Endodermal cell (in vitro differentiated cells): ENCODE measurements around the gene SMAD7. TPM values are rescaled to one million over a fixed set of nuclear protein-coding genes. Genes with fewer than 3 reads are reported as not detected.
A peak's percentile ranks its signal among the peaks of the same experiment; 100 is the strongest.

ENCODE experiments used
- DNase-seq: peaks from one replicate; pipeline ENCODE4 v3.0.0-alpha.2; 2017
- H3K27ac ChIP-seq: 2 replicates; pipeline ENCODE4 v1.5.1; 2013; ENCODE audit warnings: mild to moderate bottlenecking, low read depth, low read length, moderate library complexity
- H3K27me3 ChIP-seq: 2 replicates; pipeline ENCODE4 v1.6.1; 2013; ENCODE audit warnings: mild to moderate bottlenecking, low read length, moderate library complexity; ENCODE audit not compliant: insufficient read depth, control insufficient read depth, poor library complexity, severe bottlenecking
- H3K36me3 ChIP-seq: 2 replicates; pipeline ENCODE4 v1.7.0; 2013; ENCODE audit warnings: mild to moderate bottlenecking, low read length, moderate library complexity; ENCODE audit not compliant: control insufficient read depth, insufficient read depth
- H3K4me1 ChIP-seq: one replicate; pipeline ENCODE4 v1.7.0; 2013; ENCODE audit warnings: low read length; ENCODE audit not compliant: control insufficient read depth, insufficient read depth
- H3K4me3 ChIP-seq: 2 replicates; pipeline ENCODE4 v1.5.1; 2013; ENCODE audit warnings: mild to moderate bottlenecking, low read length, moderate library complexity
- H3K9ac ChIP-seq: 2 replicates; pipeline ENCODE4 v1.6.1; 2013; ENCODE audit warnings: mild to moderate bottlenecking, low read length, moderate library complexity; ENCODE audit not compliant: poor library complexity, severe bottlenecking; ENCODE audit errors: extremely low read depth
- H3K9me3 ChIP-seq: 2 replicates; pipeline ENCODE4 v1.6.1; 2013; ENCODE audit warnings: mild to moderate bottlenecking, low read length, moderate library complexity; ENCODE audit not compliant: control insufficient read depth
- H3K27ac Mint-ChIP-seq: 2 replicates; pipeline ENCODE4 v1.8.0; 2020; ENCODE audit warnings: mixed read lengths
- H3K27me3 Mint-ChIP-seq: 2 replicates; pipeline ENCODE4 v1.8.0; 2021; ENCODE audit warnings: mild to moderate bottlenecking, mixed read lengths; ENCODE audit not compliant: insufficient read depth
- H3K36me3 Mint-ChIP-seq: 2 replicates; pipeline ENCODE4 v1.8.0; 2020; ENCODE audit warnings: low read depth, mixed read lengths
- H3K4me1 Mint-ChIP-seq: 2 replicates; pipeline ENCODE4 v1.8.0; 2020; ENCODE audit warnings: mixed read lengths
- H3K4me3 Mint-ChIP-seq: 2 replicates; pipeline ENCODE4 v1.8.0; 2020; ENCODE audit warnings: mild to moderate bottlenecking, moderate library complexity, mixed read lengths
- H3K9me3 Mint-ChIP-seq: 2 replicates; pipeline ENCODE4 v1.8.0; 2020; ENCODE audit warnings: mild to moderate bottlenecking, mixed read lengths
- CTCF ChIP-seq: fragments of 200-600 bp; sonication (generic); conservative IDR thresholded peaks from 2 replicates; pipeline ENCODE4 v1.5.0; 2021; ENCODE audit warnings: antibody characterized with exemption, mild to moderate bottlenecking
- WGBS, 2 experiments: methylation state at CpG; one replicate each; pipeline versions ENCODE4 v1.1.5 to v1.1.7; 2013; ENCODE audit warnings: missing lambda C conversion rate in 2 of 2, mixed read lengths in 1 of 2; ENCODE audit not compliant: insufficient coverage in 1 of 2, insufficient read length in 1 of 2; 5-methylcytosine and 5-hydroxymethylcytosine counted together
- total RNA-seq, 2 donors: library from RNA; stranded (reverse); fragmentation: NEBNext Ultra II Directional in 1 of 2; extraction: Animal tissue kit (Norgen Biotek cat#: 25700) in 1 of 2; gene quantifications; 2 replicates in 1 of 2; 3 replicates in 1 of 2; pipeline ENCODE4 v1.2.1, GENCODE V29; 2021

SMAD7 gene
- total RNA-seq, 2 donors from 2014 or later: 52.4 to 67.4 TPM

GRCh38 chr18:48944634-48945033 is 6.1 kb downstream of the SMAD7 start:
- Histone ChIP-seq H3K4me3 (peak overlapping the region; percentile 99), H3K27ac (no peak overlapping the region), H3K9ac (no peak overlapping the region), H3K27me3 (no peaks in the 10 kb centered on the region), H3K9me3 (no peaks in the 10 kb centered on the region), H3K4me1 (peaks cover 46% of the 10 kb centered on the region), H3K36me3 (peaks cover 96% of the 10 kb centered on the region)
- no peaks in the 10 kb centered on the region for H3K9me3 Mint-ChIP-seq
- H3K27me3 Mint-ChIP-seq: peaks cover 2% of the 10 kb centered on the region
- peaks cover 90% of the 10 kb centered on the region for H3K36me3 Mint-ChIP-seq
- no peak for TF ChIP-seq CTCF
- H3K4me1 Mint-ChIP-seq: peaks cover 80% of the 10 kb centered on the region
- peak overlapping the region; percentile 99 for H3K4me3 Mint-ChIP-seq
- no peak for DNase-seq
- 82 to 85% methylated on average over 6 to 7 of the region's 7 CpGs for WGBS, 2 experiments
- peak overlapping the region; percentile 76 for H3K27ac Mint-ChIP-seq

DNA sequence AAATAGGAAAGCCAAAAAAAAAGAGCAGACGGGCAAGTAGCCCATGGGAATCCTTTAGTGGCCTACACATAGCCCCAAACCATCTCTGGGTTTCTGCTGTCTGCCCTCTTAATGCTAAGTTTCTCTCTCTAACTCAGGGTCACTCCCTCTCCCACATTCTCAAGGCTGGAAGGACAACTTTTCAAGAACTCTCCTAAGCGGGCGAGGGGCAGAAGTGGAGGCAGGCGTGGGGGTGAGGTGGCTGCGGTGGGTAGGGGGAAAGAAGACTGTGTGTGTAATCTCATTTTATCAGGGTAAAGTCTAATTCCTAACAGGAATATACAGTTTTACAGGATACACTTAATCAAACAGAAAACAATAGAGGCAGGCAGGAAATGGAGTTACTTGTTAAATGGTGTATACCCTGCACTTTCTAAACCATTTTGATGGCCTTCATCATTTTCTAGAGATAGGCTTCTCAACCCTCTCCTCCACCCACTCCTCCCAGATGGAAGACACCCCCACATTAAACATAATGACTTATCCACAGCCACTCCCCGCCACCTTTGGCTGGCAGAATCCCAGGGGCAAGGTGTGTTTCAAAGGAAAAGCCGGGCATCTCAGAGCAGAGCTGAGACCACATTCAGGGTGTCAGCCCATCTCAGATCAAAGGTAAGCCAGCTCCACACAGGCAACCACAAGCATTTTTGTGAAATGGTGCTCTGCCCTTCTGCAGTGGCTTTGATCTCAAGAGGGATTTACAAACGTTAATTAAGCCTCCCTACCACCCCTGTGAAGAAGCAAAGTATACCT is 6.8 kb downstream of the SMAD7 start:
- H3K36me3 ChIP-seq: peaks cover 92% of the 10 kb centered on the region
- H3K9ac ChIP-seq: no peak overlapping the region
- no peaks in the 10 kb centered on the region for H3K9me3 ChIP-seq
- Mint-ChIP-seq H3K27me3 (peaks cover 2% of the 10 kb centered on the region), H3K27ac (peak overlapping the region; percentile 84), H3K4me3 (peak overlapping the region; percentile 99), H3K4me1 (peaks cover 83% of the 10 kb centered on the region), H3K36me3 (peaks cover 85% of the 10 kb centered on the region), H3K9me3 (no peaks in the 10 kb centered on the region)
- WGBS, 2 experiments: 84% methylated on average over 4 to 8 of the region's 8 CpGs
- no peak for TF ChIP-seq CTCF
- no peak for DNase-seq
- no peak overlapping the region for H3K27ac ChIP-seq
- H3K27me3 ChIP-seq: no peaks in the 10 kb centered on the region
- H3K4me1 ChIP-seq: peaks cover 46% of the 10 kb centered on the region
- H3K4me3 ChIP-seq: peak overlapping the region; percentile 99

DNA sequence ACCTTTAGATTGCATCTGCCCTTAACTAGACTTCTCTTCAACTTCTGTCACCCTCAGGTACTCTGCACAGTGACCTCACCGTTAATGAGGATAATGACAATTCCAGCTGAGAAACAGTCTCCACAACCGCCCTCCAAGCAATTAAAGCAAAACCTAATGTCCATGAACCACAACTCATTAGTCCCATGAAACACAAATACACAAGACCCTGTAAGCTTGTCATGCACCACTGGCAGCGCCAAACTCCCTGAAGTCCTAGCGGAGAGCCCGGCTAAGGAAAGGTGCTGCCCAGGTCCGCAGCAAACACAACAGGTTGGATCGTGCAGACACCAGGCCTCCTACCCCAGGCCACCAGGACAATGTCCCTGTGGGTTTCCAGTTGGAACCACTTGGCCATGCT is 7.4 kb downstream of the SMAD7 start:
- H3K4me3 Mint-ChIP-seq: peak overlapping the region; percentile 99
- H3K9ac ChIP-seq: no peak overlapping the region
- no peak overlapping the region for H3K27ac ChIP-seq
- no peaks in the 10 kb centered on the region for H3K9me3 ChIP-seq
- peak overlapping the region; percentile 99 for H3K4me3 ChIP-seq
- H3K27me3 ChIP-seq: no peaks in the 10 kb centered on the region
- peaks cover 89% of the 10 kb centered on the region for H3K4me1 Mint-ChIP-seq
- H3K36me3 Mint-ChIP-seq: peaks cover 86% of the 10 kb centered on the region
- no peak for DNase-seq
- H3K27ac Mint-ChIP-seq: peak overlapping the region; percentile 84
- H3K4me1 ChIP-seq: peaks cover 47% of the 10 kb centered on the region
- H3K9me3 Mint-ChIP-seq: no peaks in the 10 kb centered on the region
- peaks cover 93% of the 10 kb centered on the region for H3K36me3 ChIP-seq
- peaks cover 2% of the 10 kb centered on the region for H3K27me3 Mint-ChIP-seq
- WGBS, 2 experiments: 84 to 86% methylated on average over 7 of the region's 7 CpGs
- no peak for TF ChIP-seq CTCF
